ENCODE measurements around the gene PPM1F. TPM values are rescaled to one million over a fixed set of nuclear protein-coding genes. Genes with fewer than 3 reads are reported as not detected.

Gene PPM1F
- total and polyA plus RNA-seq, 7 experiments from 2014 or later: 8.8 to 58.0 (median 25.3) TPM

DNA sequence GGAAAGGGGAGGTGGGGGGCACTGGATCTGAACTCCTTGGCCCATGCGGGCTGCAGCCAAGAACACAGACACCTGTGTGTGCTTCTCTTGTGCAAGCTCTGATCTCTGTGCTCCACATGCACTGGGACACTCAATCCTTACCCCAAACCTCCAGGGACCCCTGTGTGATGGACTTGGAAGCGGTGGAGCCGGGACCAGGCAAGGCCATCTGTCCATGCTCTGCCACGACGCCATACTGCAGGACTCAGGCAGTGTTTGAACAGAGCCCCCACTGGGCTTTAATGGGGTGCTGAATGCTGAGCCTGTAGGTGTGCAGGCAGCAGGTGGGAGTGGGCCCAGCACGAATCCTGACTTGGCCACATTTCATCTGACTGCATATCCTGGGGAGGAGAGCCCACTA is 23.4 kb downstream of the PPM1F start:
- DNase-seq: no peak
- no peak overlapping the region for H3K27ac ChIP-seq (ENCODE audit: low read depth, low read length)
- Mint-ChIP-seq H3K36me3 (peaks cover 0 to 32% (median 7%) of the 10 kb centered on the region in 5 donors), H3K27ac (no peak overlapping the region), H3K9me3 (no peaks in the 10 kb centered on the region), H3K4me1 (peaks cover 0 to 3% (median 0%) of the 10 kb centered on the region in 7 donors), H3K4me3 (no peak overlapping the region), H3K27me3 (no peaks in the 10 kb centered on the region)
- H3K4me3 ChIP-seq (ENCODE audit: low read length): no peak overlapping the region
- ChIA-PET CTCF (no interaction called here), POLR2A (no interaction called here)
- no peaks in the 10 kb centered on the region for H3K9me3 ChIP-seq (ENCODE audit: control insufficient read depth in 2 of 3, low read length in 3 of 3)
- no peak for ATAC-seq
- H3K36me3 ChIP-seq (ENCODE audit: control insufficient read depth in 2 of 3, insufficient read depth in 3 of 3, low read length in 3 of 3): peaks cover 0 to 73% (median 5%) of the 10 kb centered on the region in 3 experiments
- intact Hi-C loops (cut with micrococcal nuclease): no loop called here
- H3K4me1 ChIP-seq (ENCODE audit: control insufficient read depth in 2 of 2, insufficient read depth in 2 of 2, low read length in 2 of 2): no peaks in the 10 kb centered on the region
- H3K27me3 ChIP-seq (ENCODE audit: control insufficient read depth in 2 of 2, insufficient read depth in 2 of 2, low read length in 2 of 2): no peaks in the 10 kb centered on the region

GRCh38 chr22:21928048-21928447 is 24.6 kb downstream of the PPM1F start:
- Mint-ChIP-seq H3K36me3 (peaks cover 0 to 35% (median 7%) of the 10 kb centered on the region in 5 donors), H3K4me3 (no peak overlapping the region), H3K27ac (no peak overlapping the region), H3K4me1 (peaks cover 0 to 3% (median 0%) of the 10 kb centered on the region in 7 donors), H3K9me3 (no peaks in the 10 kb centered on the region), H3K27me3 (no peaks in the 10 kb centered on the region)
- Histone ChIP-seq H3K27ac (ENCODE audit: low read depth, low read length) (no peak overlapping the region), H3K9me3 (ENCODE audit: control insufficient read depth in 2 of 3, low read length in 3 of 3) (no peaks in the 10 kb centered on the region), H3K36me3 (ENCODE audit: control insufficient read depth in 2 of 3, insufficient read depth in 3 of 3, low read length in 3 of 3) (peaks cover 0 to 67% (median 5%) of the 10 kb centered on the region in 3 experiments), H3K4me1 (ENCODE audit: control insufficient read depth in 2 of 2, insufficient read depth in 2 of 2, low read length in 2 of 2) (no peaks in the 10 kb centered on the region), H3K4me3 (ENCODE audit: low read length) (no peak overlapping the region), H3K27me3 (ENCODE audit: control insufficient read depth in 2 of 2, insufficient read depth in 2 of 2, low read length in 2 of 2) (no peaks in the 10 kb centered on the region)
- no peak for DNase-seq
- ChIA-PET POLR2A (no interaction called here), CTCF (no interaction called here)
- no peak for ATAC-seq
- intact Hi-C loops (cut with micrococcal nuclease): no loop called here

GRCh38 chr22:21927174-21927823 is 25.3 kb downstream of the PPM1F start:
- Mint-ChIP-seq H3K9me3 (no peaks in the 10 kb centered on the region), H3K36me3 (peaks cover 0 to 28% (median 7%) of the 10 kb centered on the region in 5 donors), H3K27ac (no peak overlapping the region), H3K4me3 (no peak overlapping the region), H3K4me1 (no peaks in the 10 kb centered on the region), H3K27me3 (no peaks in the 10 kb centered on the region)
- no peak overlapping the region for H3K4me3 ChIP-seq (ENCODE audit: low read length)
- H3K27ac ChIP-seq (ENCODE audit: low read depth, low read length): no peak overlapping the region
- H3K36me3 ChIP-seq (ENCODE audit: control insufficient read depth in 2 of 3, insufficient read depth in 3 of 3, low read length in 3 of 3): peaks cover 0 to 65% (median 5%) of the 10 kb centered on the region in 3 experiments
- ATAC-seq (no peak), DNase-seq (no peak)
- H3K9me3 ChIP-seq (ENCODE audit: control insufficient read depth in 2 of 3, low read length in 3 of 3): no peaks in the 10 kb centered on the region
- POLR2A ChIA-PET: no interaction called here
- CTCF ChIA-PET: interaction anchor here (2.0 kb wide), 1 partner anchor 10 kb away, joined by 5 read pairs; no protein-coding TSS in a partner anchor
- intact Hi-C loops (cut with micrococcal nuclease): no loop called here
- H3K4me1 ChIP-seq (ENCODE audit: control insufficient read depth in 2 of 2, insufficient read depth in 2 of 2, low read length in 2 of 2): no peaks in the 10 kb centered on the region
- no peaks in the 10 kb centered on the region for H3K27me3 ChIP-seq (ENCODE audit: control insufficient read depth in 2 of 2, insufficient read depth in 2 of 2, low read length in 2 of 2)

DNA sequence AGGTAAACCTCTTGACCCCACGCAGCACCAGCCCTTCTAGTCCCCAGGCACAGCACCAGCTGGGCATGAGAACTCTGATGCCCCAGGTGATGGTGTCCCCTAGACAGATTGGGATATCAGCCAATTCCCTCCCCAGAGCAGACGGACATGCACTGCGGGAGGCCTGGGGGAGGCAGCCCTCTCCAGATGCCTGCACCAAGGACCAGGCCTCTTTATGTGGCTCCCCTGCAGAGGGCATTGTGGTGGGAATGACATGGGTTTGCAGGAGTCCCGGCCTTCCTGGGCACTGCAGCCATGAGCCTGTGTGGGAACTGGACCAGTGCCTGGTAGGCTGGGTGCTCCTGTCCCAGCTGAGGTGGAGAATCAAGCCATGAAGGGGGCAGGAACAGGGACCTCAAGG is 25.9 kb downstream of the PPM1F start:
- no peak overlapping the region for H3K27ac ChIP-seq (ENCODE audit: low read depth, low read length)
- ChIA-PET POLR2A (no interaction called here), CTCF (interaction anchor here (2.0 kb wide), 1 partner anchor 11 kb away, joined by 5 read pairs; no protein-coding TSS in a partner anchor)
- Mint-ChIP-seq H3K27me3 (no peaks in the 10 kb centered on the region), H3K4me1 (no peaks in the 10 kb centered on the region), H3K4me3 (no peak overlapping the region), H3K36me3 (peaks cover 0 to 30% (median 7%) of the 10 kb centered on the region in 5 donors), H3K9me3 (no peaks in the 10 kb centered on the region), H3K27ac (no peak overlapping the region)
- no peaks in the 10 kb centered on the region for H3K27me3 ChIP-seq (ENCODE audit: control insufficient read depth in 2 of 2, insufficient read depth in 2 of 2, low read length in 2 of 2)
- intact Hi-C loops (cut with micrococcal nuclease): no loop called here
- no peaks in the 10 kb centered on the region for H3K4me1 ChIP-seq (ENCODE audit: control insufficient read depth in 2 of 2, insufficient read depth in 2 of 2, low read length in 2 of 2)
- no peak overlapping the region for H3K4me3 ChIP-seq (ENCODE audit: low read length)
- ATAC-seq (no peak), DNase-seq (no peak)
- no peaks in the 10 kb centered on the region for H3K9me3 ChIP-seq (ENCODE audit: control insufficient read depth in 2 of 3, low read length in 3 of 3)
- H3K36me3 ChIP-seq (ENCODE audit: control insufficient read depth in 2 of 3, insufficient read depth in 3 of 3, low read length in 3 of 3): peaks cover 0 to 64% (median 5%) of the 10 kb centered on the region in 3 experiments

GRCh38 chr22:21923163-21923561 is 29.5 kb downstream of the PPM1F start:
- H3K4me3 Mint-ChIP-seq: no peak overlapping the region
- intact Hi-C loops (cut with micrococcal nuclease): no loop called here
- Histone ChIP-seq H3K36me3 (ENCODE audit: control insufficient read depth in 2 of 3, insufficient read depth in 3 of 3, low read length in 3 of 3) (peaks cover 0 to 39% (median 0%) of the 10 kb centered on the region in 3 experiments), H3K4me3 (ENCODE audit: low read length) (no peak overlapping the region), H3K9me3 (ENCODE audit: control insufficient read depth in 2 of 3, low read length in 3 of 3) (no peaks in the 10 kb centered on the region), H3K27ac (ENCODE audit: low read depth, low read length) (no peak overlapping the region), H3K27me3 (ENCODE audit: control insufficient read depth in 2 of 2, insufficient read depth in 2 of 2, low read length in 2 of 2) (no peaks in the 10 kb centered on the region), H3K4me1 (ENCODE audit: control insufficient read depth in 2 of 2, insufficient read depth in 2 of 2, low read length in 2 of 2) (no peaks in the 10 kb centered on the region)
- no peak for ATAC-seq
- ChIA-PET CTCF (no interaction called here), POLR2A (no interaction called here)
- H3K4me1 Mint-ChIP-seq: no peaks in the 10 kb centered on the region
- H3K9me3 Mint-ChIP-seq: no peaks in the 10 kb centered on the region
- H3K27ac Mint-ChIP-seq: no peak overlapping the region
- no peak for DNase-seq
- H3K27me3 Mint-ChIP-seq: no peaks in the 10 kb centered on the region
- peaks cover 0 to 11% (median 0%) of the 10 kb centered on the region in 5 donors for H3K36me3 Mint-ChIP-seq

- Histone ChIP-seq H3K4me1 (ENCODE audit: control insufficient read depth in 2 of 2, insufficient read depth in 2 of 2, low read length in 2 of 2) (no peaks in the 10 kb centered on the region), H3K4me3 (ENCODE audit: low read length) (no peak overlapping the region), H3K36me3 (ENCODE audit: control insufficient read depth in 2 of 3, insufficient read depth in 3 of 3, low read length in 3 of 3) (peaks cover 0 to 37% (median 0%) of the 10 kb centered on the region in 3 experiments), H3K27me3 (ENCODE audit: control insufficient read depth in 2 of 2, insufficient read depth in 2 of 2, low read length in 2 of 2) (no peaks in the 10 kb centered on the region), H3K27ac (ENCODE audit: low read depth, low read length) (no peak overlapping the region), H3K9me3 (ENCODE audit: control insufficient read depth in 2 of 3, low read length in 3 of 3) (no peaks in the 10 kb centered on the region)
- DNase-seq: no peak
- Mint-ChIP-seq H3K4me3 (no peak overlapping the region), H3K36me3 (peaks cover 0 to 7% (median 0%) of the 10 kb centered on the region in 5 donors), H3K4me1 (no peaks in the 10 kb centered on the region), H3K27ac (no peak overlapping the region), H3K9me3 (no peaks in the 10 kb centered on the region), H3K27me3 (no peaks in the 10 kb centered on the region)
- ChIA-PET POLR2A (no interaction called here), CTCF (no interaction called here)
- intact Hi-C loops (cut with micrococcal nuclease): no loop called here
- no peak for ATAC-seq
Observed at GRCh38 chr22:21922370-21923162, 30.1 kb downstream of the PPM1F start.

Data from naive thymus-derived CD4-positive, alpha-beta T cell (primary cell).